Measurements from ENCODE around the gene SKAP1.
"Not testable (repeated sequence)": the region's sequence is repeated elsewhere in the genome, so short reads cannot be mapped to it uniquely, and the experiment has no call there.

The SKAP1 gene

DNA sequence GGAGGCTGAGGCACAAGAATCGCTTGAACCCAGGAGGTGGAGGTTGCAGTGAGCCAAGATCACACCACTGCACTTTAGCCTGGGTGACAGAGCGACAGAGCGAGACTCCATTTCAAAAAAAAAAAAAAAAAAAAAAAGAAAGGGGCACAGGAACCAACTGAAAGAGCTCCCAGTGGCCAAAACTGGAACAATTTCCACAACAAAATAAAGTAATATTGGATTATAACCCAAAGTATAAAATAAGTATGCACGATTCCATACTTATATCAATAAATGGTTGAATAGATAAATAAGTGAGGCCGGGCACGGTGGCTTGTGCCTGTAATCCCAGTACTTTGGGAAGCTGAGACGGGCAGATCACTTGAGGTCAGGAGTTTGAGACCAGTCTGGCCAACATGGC lies 19.2 kb downstream of the SKAP1 start:
- not testable (repeated sequence) for DNase-seq

DNA sequence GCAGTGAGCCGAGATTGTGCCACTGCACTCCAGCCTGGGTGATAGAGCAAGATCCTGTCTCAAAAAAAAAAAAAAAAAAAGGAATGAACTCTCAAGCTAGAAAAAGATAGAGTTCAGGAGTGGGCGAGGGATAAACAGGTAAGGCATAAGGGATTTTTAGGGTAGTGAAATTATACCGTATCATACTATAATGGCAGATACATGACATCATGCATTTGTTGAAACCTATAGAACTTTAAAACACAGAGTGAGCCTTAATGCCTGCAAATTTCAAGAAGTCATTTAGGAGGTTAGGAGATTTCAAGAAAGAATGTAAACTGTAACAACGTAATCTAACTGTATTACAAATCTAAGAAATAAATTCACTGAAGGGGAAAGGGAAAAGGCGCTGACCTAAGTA lies 20.4 kb downstream of the SKAP1 start:
- no peak for DNase-seq

DNA sequence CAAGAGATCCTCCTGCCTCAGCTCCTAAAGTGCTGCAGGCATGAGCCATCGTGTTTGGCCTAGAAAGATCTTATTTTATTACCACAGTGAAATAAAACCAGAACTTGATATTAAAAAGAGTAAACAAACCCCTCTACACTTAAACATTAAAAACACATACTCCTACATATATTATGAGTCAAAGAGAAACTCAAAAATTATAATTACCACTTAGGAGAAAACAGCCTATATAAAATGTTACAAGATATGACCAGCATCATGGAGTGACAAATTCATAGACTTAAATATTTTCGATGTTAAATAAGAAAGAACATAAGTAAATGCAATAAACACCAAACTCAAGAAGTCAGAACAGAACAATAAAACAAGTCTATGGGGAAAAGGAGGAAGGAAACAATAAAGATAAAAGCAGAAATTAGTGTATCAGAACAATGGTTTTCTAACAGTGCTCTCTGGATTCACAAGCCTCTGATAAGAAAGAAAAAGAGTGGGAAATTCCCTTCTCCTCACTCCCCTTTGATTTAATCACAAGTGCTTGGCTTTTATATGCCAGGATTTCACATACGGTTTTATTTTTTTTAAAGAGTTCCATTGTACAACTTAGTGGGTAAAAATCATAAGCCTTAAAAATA lies 23.0 kb downstream of the SKAP1 start:
- no peak for DNase-seq

DNA sequence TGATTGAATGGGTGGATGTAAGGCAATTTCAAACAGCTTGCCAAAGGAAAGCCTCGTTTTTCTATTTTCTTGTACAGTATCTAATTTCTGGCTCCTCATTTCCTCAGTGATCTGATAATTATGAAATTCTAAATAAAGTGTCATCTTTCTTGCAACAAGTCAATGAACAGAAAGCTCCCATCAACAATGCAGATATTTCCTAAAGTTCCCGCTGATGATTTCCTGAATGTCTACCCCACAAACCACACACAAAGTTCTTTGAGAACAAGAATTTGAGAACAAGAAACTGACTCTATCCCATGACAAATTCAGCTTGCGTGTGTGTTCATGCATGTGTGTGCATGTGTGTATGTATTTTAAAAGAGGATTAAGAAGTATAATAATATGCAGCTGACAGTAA lies 35.2 kb downstream of the SKAP1 start:
- no peak for DNase-seq

DNA sequence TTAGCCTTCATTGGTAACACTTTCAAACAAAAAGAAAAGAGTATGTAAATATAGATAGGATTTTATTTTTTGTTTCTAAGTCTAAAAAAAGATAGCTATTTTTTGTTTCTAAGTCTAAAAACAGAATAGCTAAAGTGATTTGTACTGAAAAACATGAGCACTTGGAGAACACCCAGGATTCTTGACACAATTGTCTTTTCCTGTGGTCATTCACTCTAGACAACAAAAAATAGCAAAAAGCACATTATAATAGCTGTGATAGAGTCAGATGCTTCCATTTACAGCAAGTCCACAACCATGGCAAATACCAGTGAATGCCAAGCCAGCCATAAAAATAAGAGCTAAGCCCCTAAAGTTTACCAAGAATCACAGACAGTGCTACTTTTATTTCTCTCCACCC lies 36.7 kb downstream of the SKAP1 start:
- DNase-seq: no peak

DNA sequence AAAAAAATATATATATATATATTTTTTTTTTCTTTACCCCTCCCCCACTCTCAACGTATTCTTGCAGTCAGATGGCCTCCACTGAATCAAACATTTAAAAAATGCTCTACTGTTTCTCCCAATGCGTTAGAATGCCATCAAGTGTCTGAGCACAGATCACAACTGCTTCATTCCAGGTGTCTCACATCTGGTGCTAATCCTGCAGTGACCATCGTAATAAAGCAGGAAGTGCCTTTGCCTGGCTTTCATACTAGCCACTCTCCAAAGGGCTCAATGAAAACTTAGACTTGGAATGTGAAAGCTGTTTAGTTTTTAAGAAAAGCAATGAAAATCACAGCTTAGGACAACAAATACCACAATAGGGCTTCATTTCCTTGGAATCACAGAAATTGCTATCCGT lies 37.2 kb downstream of the SKAP1 start:
- DNase-seq: no peak

DNA sequence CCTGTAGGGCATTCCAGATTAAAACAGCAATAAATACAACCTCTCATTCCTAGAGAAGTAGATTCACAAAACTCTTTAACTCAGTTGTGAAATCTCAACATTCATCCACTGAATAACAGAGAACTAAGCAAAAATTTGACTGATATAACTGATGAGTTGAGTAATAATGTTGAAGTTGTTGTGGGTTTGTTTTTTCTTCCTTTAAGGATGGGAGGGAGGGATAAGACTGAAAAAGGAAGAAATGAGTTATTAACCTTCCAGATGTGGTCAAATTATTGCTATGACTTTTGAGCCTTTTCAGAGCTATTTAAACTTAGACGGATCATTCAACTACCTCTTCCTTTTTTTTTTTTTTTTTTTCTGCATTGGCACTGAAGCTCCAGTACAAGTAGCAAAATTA lies 38.6 kb downstream of the SKAP1 start:
- no peak for DNase-seq

DNA sequence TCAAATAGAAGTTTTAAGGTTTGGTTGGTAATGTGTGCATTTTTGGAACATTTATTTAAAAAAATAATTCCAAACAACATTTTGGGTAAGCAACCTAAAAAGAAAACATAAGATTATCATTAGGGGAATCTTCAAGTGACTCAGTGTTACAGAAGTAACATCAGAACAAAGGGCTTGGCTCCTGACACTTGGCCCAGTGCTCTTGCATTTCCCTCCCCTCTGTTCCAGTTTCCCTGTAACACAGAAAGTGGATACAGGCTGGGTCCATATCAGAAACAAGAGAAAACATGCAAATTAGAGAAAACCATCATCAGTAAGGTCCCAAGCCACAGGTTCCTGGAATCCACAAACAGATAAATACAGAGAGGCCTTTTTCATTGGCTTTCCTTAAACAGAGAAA lies 40.1 kb downstream of the SKAP1 start:
- DNase-seq: no peak

DNA sequence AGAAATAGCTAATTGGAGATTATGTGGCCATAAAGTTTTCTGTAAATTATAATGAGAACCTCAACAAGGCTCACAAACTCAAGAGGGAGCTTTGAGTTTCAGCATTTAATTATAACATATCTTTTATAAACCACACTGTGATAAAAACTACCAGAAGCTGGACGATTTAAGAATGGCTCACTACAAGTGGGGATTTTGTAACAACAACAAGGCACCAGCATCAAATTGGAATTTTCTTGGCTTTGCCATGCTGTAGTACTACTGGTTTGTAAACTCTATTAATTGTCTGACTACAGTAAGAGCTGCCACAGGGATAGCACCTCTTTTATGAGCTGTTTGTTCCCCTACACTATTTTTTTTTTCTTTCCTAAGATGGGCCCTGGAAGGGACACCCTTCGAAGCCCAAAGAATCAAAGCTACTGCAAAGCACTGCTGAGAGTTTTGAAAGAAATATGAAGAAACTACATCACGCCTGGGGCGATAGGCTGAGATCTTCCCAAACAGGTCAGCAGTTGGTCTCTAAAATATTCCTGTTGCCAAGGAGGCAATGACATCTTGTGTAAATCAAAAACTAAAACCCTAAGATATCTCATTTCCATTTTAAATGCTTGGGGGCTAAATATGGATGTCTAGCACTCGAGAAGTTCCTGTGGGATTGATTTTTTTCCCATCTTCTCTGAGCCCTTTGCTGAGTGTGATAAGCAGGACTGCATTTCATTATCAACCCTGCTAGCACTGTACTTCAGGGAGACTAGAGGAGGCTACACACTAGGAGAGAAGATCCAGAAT lies 40.9 kb downstream of the SKAP1 start:
- no peak for DNase-seq

DNA sequence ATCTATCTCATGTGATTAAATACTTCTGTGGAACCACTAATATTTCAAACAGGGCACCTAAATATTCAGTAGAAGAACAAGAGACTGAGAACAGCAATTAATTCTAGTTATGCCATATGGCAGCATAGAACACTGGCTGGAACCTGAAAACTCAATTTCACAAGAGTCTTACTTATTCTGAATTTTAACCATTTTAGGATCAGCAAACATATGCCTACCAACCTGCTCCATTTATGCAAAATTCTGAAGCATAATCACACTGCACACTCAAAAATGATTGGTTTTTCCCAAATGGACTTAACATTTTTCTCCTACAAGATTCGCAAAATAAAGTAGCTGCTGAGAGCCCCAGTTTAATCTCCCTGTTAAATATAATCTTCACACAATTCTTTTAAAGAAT lies 43.2 kb downstream of the SKAP1 start:
- no peak for DNase-seq

DNA sequence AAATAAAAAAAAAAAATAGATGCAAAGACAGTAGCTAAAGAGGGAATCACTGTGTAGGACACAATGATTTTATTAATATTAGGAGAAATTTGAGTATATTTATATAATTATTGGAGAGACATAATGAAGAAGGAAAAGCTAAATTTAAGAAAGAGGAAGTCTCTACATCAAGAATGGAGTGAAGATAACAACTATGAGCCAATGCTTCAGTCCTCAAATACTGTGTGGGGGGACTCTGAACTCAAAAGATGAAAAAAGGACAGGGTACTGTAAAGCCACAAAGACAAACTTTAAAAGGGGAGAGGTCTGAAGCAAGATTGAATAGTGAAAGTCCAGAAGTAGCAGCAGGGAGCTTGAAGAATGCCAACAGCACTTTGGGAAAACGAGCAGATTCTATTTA lies 44.7 kb downstream of the SKAP1 start:
- DNase-seq: no peak

DNA sequence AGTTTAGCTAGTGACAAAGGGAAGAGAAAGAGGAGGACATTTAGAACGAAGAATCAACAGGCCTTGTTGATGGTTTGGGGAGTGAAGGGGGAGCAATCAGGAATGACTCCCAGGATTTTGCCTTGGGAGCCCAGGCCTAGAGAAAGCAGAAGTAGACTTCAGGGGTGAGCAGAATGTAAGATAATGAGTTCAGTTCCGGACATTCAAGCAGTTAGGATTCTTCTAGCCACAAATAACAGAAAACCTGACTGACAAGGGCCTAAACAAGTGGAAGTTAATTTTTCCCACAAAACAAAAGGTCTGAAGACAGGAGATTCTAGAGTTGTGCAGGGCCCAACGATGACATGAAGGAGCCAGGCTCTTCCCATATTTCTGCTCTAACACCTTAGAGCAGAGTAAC lies 45.9 kb downstream of the SKAP1 start:
- DNase-seq: no peak

DNA sequence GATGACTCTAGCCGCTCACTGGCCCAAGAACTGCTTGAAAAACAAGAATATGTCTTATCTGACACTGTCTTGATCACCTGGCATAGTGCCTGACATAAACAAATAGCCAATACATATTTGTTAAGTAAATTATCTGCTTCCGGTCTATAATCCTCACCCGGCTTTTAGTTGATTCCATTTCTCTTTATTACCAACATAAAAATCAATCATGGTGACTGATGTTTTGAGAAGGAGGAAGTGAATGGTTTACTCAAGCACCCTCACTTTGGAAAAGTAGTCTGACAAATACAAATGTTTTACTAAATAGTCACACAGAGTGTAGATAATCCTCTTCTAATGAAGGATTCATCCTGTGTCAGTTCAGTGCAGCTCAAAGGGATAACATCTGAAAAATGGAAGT lies 47.0 kb downstream of the SKAP1 start:
- no peak for DNase-seq

DNA sequence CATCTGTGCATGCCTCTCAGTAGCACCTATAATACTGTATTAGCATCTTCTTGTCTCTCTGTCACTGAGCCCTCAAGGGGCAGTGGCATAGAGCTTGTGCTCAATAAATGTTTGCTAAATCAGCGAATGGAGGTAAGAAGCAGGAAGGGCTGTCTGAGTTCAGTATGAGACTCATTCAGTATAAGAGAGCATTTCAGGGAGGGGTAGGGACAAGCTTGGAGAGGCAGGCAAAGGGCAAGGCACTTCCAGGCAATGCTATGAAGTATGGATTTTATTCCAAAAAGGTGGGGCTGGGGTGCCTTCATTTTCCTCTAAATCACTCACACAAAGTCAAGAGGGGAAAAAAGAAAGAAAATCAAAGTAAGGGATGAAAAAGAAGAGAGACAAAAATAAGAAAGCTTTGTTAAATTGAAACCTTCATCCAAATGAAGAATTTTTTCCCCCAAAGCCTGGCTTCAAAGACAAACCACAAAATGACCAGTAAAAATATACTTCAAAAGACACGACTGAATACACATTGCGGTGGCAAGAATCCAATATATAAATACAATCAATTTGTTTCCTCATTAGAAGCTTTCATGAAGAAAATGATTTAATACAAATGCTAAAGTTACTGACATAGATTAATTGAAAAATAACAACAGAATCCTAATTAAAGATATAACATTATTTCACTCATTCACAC lies 51.2 kb downstream of the SKAP1 start:
- DNase-seq: no peak

DNA sequence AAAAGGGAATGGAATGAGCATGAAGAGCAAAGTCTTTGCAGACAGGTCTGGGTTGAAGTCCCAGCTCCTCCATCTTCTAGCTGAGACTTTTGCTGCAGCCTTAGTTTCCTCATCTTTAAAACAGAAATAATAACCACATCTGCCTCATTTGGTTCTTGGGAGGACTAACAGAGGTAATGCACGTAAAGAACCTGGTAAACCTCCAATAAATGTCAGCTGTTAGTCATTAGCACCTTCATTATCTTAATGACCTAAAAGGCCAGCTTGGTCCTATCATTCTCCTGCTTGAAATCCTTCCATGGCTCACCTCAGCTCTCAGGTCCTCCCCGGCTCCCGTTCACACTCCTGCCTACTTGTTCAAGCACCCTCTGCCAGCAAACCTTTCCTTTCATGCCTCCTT lies 51.8 kb downstream of the SKAP1 start:
- no peak for DNase-seq

DNA sequence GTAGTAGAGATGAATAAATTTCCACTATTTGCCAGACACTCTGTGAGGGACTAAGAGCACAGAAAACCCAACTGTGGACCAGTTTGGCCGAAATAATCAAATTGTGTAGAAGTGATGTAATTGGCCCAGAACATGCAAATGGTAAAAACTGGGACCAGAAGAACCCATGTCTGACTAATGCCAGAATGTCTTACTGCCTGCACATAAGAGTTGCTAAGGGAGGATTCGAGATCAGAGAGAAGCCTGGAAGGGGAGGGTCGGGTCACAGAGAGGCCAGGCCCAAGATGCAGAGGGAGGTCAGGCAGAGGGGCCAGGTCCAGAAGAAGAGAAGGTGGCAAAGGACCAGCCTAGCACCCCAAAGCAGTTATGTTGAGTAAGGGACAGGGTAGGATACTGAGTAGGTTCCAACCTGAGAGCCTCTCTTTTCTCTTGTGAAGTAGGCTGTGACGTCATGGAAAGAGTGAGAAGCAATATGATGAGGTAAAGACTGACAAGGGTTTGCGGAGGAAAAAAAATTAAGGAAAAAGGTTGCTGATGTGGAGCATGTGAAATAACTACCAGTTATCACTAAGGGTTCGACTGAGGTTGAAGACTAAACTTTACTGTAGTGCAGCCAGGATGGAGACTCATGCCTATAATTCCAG lies 53.2 kb downstream of the SKAP1 start:
- no peak for DNase-seq

DNA sequence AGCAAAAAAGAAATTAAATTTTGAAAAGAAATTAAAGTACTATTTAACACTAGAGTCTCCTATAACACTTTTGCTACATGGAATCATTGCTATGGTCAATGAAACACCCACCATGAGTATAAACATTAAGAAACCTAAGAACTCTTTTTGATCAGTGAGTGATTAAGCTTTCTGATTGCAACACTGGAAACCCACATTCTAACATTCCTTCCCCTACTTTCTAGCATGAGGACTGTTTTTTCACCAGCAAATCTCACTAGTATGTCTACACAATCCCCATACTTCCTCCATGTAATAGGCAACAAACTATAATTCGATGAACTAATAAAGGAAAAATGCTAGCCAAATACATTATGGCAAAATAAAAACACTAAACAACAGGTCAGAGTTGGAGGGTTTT lies 54.7 kb downstream of the SKAP1 start:
- DNase-seq: no peak

DNA sequence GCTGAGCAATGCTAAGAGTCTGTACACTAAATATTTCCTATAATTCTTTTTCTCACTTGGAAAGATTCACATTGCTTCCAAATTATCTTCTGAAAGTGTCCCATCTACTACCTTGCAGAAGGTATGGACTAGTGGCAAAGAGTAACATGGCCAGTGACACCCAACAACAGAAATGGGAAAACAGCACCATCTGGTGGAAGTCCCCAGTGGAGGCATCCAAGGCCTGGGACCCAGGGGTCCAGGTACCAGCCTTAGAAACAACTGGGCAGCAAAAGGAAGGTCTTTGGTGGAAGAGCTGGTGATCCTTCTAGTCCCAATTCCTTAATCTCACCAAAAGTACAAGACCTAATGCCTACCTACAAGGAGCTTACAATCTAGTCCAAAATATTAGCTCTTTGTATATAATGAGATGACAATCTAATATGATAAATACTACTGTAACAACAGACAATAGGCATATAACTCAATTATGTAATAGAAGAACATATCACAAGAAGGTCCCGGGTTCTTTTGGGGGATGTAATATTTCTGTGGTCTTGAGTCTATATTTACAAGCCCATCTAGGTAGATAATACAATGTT lies 55.3 kb downstream of the SKAP1 start:
- DNase-seq: no peak

DNA sequence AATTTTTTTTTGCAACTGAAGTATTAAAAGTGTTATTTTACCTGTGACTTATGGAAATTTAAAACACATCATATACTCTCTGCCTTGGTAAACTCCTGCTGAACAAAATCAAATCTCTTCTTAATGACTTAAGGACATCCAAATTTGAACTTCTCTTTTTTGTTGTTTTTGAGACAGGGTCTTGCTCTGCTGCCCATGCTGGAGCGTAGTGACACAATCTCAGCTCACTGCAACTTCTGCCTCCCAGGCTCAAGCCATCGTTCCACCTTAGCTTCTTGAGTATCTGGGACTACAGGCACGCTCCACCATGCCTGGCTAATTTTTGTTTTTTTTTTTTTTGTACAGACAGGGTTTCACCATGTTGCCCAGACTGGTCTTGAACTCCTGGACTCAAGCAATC lies 56.1 kb downstream of the SKAP1 start:
- no peak for DNase-seq

DNA sequence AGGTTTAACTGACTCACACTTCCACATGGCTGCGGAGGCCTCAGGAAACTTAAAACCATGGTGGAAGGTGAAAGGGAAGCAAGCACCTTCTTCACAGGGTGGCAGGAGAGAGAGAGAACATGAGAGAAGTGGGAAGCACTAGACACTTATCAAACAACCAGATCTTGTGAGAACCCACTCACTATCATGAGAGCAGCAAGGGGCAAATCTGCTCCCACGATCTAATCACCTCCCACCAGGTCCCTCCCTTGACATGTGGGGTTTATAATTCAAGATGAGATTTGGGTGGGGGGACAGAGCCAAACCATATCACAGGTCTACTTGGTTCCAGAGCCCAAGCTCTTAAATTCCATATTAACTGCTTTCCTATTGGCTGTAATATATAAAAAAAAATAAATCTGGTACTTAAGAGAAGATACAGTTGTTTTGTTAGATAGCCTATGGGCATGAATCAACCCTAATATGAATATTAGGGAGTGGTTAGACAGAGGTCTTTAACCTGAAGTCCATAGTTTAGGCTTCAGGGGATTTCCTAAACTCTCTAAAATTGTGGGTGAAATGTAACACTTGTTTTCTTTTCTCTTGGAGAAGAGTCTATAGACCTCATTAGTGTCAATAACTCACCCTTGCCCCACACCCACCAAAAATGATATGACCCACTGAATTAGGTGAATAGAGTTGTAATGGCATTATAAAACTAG lies 56.7 kb downstream of the SKAP1 start:
- DNase-seq: no peak

DNA sequence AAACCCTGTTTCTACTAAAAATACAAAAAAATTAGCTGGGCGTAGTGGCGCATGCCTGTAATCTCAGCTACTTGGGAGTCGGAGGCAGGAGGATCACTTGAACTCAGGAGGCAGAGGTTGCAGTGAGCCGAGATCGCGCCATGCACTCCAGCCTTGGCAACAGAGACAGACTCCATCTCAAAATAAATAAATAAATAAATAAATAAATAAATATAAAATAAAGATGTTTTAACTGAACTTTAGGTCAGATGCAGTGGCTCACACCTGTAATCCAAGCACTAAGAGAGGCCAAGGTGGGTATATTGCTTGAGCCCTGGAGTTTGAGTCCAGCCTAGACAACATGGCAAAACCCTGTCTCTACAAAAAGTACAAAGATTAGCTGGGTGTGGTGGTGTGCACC lies 61.0 kb downstream of the SKAP1 start:
- not testable (repeated sequence) for DNase-seq

DNA sequence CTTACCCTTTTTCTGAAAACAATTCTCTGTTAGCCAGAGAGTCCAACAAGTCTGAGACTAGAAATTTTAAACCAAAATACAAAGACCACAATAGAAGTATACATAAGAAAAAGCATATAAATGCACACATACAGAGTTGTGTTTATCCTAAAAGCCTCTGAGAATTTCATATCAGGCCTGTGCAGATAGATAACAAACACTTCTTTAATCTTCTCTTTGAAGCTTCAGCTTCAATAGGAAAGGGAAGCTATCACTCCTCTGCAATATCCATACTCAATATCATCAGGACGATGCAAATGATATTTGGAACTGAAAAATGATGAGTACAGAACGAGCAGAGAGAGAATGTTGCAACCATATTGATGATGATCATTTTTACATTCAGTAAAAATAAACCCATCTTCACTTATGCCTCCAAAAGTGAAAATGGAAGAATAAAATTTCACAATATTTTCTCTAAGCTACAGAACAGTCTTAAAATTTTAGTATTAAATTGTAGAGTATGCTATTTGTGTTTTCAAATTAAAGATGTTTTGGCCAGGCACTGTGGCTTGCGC lies 61.6 kb downstream of the SKAP1 start:
- DNase-seq: no peak

DNA sequence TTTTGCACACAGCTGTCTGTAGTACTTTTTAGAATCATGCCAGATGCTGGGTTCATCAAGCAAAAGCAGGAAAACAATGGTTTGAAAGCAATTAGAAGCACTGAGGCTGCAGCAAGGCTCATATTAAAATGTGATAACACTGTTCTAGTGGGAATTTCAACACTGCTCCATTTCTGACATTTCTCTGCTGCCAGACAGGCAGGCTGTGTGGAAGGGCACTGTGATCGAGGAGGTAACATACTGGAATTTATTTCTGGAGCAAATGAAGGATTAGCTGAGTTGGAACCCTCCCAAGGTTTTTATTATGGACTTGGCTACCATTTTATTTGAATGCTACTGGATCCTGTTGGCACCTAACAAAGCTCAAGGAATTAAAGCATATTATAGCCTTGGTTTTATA lies 66.9 kb downstream of the SKAP1 start:
- DNase-seq: no peak

Measured in NCI-H2107 (cell line).